ENCODE results near the gene ABCC12.

DNA sequence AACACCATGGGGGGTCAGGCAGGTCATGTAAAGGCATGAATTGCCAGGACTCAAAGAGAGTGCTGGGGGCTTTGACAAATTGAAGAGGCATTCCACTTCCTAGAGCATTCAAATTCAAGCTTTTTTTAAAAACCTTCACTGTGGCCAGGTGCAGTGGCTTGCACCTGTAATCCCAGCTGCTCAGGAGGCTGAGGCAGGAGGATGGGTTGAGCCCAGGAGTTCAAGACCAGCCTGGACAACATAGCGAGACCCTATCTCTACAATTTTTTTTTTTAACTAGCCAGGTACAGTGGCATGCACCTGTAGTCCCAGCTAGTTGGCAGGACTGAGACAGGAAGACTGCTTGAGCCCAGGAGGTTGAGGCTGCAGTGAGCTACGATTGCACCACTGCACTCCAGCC is 17.2 kb downstream of the ABCC12 start:
- TF ChIP-seq CTCF (IDR thresholded peaks at IDR 0.05; ENCODE audit: low read depth, low read length, missing input control) (no peak), ATF3 (IDR thresholded peaks at IDR 0.05) (no peak), REST (IDR thresholded peaks at IDR 0.05) (no peak)
